ENCODE data around the gene LSMEM2. TPM values are rescaled to one million over a fixed set of nuclear protein-coding genes. Genes with fewer than 3 reads are reported as not detected.
"Not testable (repeated sequence)": the region's sequence is repeated elsewhere in the genome, so short reads cannot be mapped to it uniquely, and the experiment has no call there.

Gene LSMEM2
- total and polyA plus RNA-seq, 4 experiments from 2014 or later = 0.20 TPM; not detected in 3

DNA sequence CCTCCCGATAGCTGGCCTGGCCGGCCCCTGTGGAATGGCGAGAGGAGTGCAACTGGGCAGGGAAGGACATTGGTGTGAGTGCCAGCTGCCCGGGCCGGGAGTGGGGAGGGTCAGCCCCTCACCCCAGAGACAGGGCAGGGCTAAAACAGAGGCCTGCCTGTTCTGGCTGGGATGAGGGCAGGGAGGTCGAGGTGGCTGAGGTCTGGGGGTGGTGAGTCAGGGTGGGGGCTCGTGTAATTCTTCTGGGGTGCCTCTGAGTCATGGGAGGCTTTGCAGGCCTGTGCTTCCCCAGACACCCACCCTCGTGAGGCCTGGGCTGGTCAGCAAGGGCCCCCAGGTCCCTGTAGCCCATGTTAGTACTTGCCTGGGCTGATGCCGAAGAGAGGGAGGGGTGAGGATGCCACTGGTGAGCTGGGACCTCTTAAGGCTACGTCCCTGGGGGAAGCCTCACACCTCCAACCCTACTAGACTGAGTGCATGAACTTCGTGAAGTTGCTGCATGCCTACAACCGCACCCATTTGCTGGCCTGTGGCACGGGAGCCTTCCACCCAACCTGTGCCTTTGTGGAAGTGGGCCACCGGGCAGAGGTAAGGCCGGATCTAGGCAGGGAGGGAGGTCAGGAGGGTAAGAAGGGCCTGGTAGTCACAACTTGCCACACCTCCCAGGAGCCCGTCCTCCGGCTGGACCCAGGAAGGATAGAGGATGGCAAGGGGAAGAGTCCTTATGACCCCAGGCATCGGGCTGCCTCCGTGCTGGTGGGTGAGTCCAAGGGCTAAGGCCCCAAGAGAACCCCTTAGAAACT lies 8.3 kb upstream of the LSMEM2 start:
- H3K36me3 Mint-ChIP-seq = no peaks in the 10 kb centered on the region
- peak overlapping the region in 1 of 8 donors; percentile 7 for H3K4me3 Mint-ChIP-seq
- H3K27me3 ChIP-seq (ENCODE audit: insufficient read depth, low read length) = peaks cover 24% of the 10 kb centered on the region
- intact Hi-C loops (cut with micrococcal nuclease) = no loop called here
- H3K27ac Mint-ChIP-seq = peak overlapping the region in 2 of 7 donors; percentile 54 to 76
- DNase-seq = peak in 1 of 5 donors; percentile 38
- H3K36me3 ChIP-seq (ENCODE audit: insufficient read depth, low read length) = no peaks in the 10 kb centered on the region
- ChIA-PET CTCF (ENCODE audit: partially characterized antibody) (interaction anchor here (0.7 to 7.1 kb wide), 4 partner anchors 24 to 76 kb away, joined by 3 to 40 read pairs (median 23); no protein-coding TSS in a partner anchor), POLR2A (ENCODE audit: partially characterized antibody) (no interaction called here)
- H3K27me3 Mint-ChIP-seq = peaks cover 14 to 23% of the 10 kb centered on the region in 2 donors
- no peaks in the 10 kb centered on the region for H3K9me3 ChIP-seq (ENCODE audit: control insufficient read depth in 1 of 2, low read length in 2 of 2)
- no peak overlapping the region for H3K4me3 ChIP-seq (ENCODE audit: low read length in 2 of 2)
- no peaks in the 10 kb centered on the region for H3K9me3 Mint-ChIP-seq
- peaks cover 26% of the 10 kb centered on the region for H3K4me1 ChIP-seq (ENCODE audit: insufficient read depth, low read length)
- no peak overlapping the region for H3K27ac ChIP-seq (ENCODE audit: low read depth, low read length)
- peaks cover 12 to 32% (median 19%) of the 10 kb centered on the region in 4 donors for H3K4me1 Mint-ChIP-seq

DNA sequence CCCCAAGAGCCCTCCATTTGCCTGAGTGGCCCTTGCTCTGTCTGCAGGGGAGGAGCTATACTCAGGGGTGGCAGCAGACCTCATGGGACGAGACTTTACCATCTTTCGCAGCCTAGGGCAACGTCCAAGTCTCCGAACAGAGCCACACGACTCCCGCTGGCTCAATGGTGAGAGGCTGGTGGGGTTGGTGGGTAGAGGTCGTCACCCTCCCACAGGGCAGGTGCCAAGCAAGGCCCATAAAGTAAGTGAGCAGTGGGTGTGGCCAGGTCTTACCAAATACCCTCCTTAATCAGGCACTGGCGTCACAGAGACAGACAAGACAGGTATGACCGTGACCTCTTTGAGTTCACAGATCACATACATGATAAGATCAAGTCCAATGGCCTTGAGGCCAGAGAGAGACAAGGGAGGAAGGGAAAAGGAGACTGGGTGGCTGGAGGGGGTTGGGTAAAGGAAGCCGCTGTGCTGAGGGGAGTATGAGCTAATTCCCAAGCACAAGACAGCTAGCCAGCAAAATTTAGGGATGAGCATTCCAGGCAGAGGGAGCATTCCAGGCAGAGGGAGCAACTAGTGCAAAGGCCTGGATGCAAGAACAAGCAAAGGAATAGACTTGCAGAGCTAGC lies 7.5 kb upstream of the LSMEM2 start:
- DNase-seq = peak in 1 of 5 donors; percentile 32
- Histone ChIP-seq H3K4me3 (ENCODE audit: low read length in 2 of 2) (no peak overlapping the region), H3K27me3 (ENCODE audit: insufficient read depth, low read length) (peaks cover 28% of the 10 kb centered on the region), H3K27ac (ENCODE audit: low read depth, low read length) (no peak overlapping the region), H3K4me1 (ENCODE audit: insufficient read depth, low read length) (peaks cover 34% of the 10 kb centered on the region), H3K36me3 (ENCODE audit: insufficient read depth, low read length) (no peaks in the 10 kb centered on the region), H3K9me3 (ENCODE audit: control insufficient read depth in 1 of 2, low read length in 2 of 2) (no peaks in the 10 kb centered on the region)
- Mint-ChIP-seq H3K4me3 (peak overlapping the region in 1 of 8 donors; percentile 26), H3K36me3 (no peaks in the 10 kb centered on the region), H3K9me3 (no peaks in the 10 kb centered on the region), H3K27ac (peak overlapping the region in 2 of 7 donors; percentile 54 to 72), H3K4me1 (peaks cover 14 to 37% (median 25%) of the 10 kb centered on the region in 4 donors), H3K27me3 (peaks cover 19 to 28% of the 10 kb centered on the region in 2 donors)
- intact Hi-C loops (cut with micrococcal nuclease) = no loop called here
- ChIA-PET POLR2A (ENCODE audit: partially characterized antibody) (interaction anchor here (1.3 to 1.8 kb wide), 2 partner anchors 11 to 25 kb away, joined by 4 to 10 read pairs; no protein-coding TSS in a partner anchor), CTCF (ENCODE audit: partially characterized antibody) (interaction anchor here (0.7 to 7.1 kb wide), 7 partner anchors 11 to 77 kb away, joined by 3 to 40 read pairs (median 4); partner anchors contain the start of genes GNAI2 and HYAL2)

DNA sequence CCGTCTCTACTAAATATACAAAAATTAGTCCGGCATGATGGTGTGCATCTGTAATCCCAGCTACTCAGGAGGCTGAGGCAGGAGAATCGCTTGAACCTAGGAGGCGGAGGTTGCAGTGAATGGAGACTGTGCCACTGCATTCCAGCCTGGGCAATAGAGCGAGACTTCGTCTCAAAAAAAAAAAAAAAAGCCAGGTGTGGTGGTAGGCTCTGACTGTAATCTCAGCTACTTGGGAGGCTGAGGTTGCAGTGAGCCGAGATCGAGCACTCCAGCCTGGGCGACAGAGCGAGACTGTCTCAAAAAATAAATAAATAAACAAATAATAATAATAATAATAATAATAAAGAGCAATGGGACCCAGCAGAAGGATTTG lies 6.4 kb upstream of the LSMEM2 start:
- H3K27me3 Mint-ChIP-seq = peaks cover 19 to 28% of the 10 kb centered on the region in 2 donors
- H3K4me1 Mint-ChIP-seq = peaks cover 14 to 37% (median 25%) of the 10 kb centered on the region in 4 donors
- H3K36me3 Mint-ChIP-seq = not testable (repeated sequence)

DNA sequence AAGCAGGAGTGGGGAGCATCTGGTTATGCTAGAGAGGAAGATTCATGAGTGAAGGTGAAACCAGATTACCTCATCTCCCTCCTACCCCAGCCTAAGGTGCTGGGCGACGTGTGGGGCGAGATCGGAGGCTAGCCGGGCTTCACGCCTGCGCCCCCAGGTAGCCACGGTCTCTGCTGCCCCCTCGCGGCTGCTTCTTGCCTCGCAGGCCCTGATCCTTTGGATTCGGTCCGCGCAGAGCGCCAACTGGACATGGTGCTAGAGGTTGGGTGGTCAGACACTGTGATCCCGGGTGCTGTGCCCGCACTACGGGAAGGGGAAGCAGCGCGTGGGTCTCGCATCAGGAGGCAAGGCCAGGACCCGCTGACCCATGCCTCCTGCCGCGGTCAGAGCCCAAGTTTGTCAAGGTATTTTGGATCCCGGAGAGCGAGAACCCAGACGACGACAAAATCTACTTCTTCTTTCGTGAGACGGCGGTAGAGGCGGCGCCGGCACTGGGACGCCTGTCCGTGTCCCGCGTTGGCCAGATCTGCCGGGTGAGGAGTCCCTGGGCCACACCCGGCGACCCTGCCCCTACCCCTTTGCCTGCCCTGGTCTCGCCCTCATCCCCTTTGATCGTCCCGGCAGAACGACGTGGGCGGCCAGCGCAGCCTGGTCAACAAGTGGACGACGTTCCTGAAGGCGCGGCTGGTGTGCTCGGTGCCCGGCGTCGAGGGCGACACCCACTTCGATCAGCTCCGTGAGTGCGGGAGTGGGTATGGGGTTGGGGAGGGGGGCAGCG lies 5.8 kb upstream of the LSMEM2 start:
- intact Hi-C loops (cut with micrococcal nuclease) = loop anchor here (1.0 kb wide), 4 partner anchors 27 to 152 kb away; no protein-coding TSS in a partner anchor
- H3K4me3 Mint-ChIP-seq = peak overlapping the region; percentile 35 to 81 (median 74)
- no peaks in the 10 kb centered on the region for H3K36me3 Mint-ChIP-seq
- H3K9me3 Mint-ChIP-seq = no peaks in the 10 kb centered on the region
- peaks cover 35% of the 10 kb centered on the region for H3K4me1 ChIP-seq (ENCODE audit: insufficient read depth, low read length)
- peak; percentile 73 to 83 (median 79) for DNase-seq
- peaks cover 35% of the 10 kb centered on the region for H3K27me3 ChIP-seq (ENCODE audit: insufficient read depth, low read length)
- no peak overlapping the region for H3K27ac ChIP-seq (ENCODE audit: low read depth, low read length)
- H3K4me1 Mint-ChIP-seq = peaks cover 14 to 37% (median 25%) of the 10 kb centered on the region in 4 donors
- H3K9me3 ChIP-seq (ENCODE audit: control insufficient read depth in 1 of 2, low read length in 2 of 2) = no peaks in the 10 kb centered on the region
- H3K27ac Mint-ChIP-seq = peak overlapping the region in 3 of 7 donors; percentile 9 to 88 (median 53)
- no peaks in the 10 kb centered on the region for H3K36me3 ChIP-seq (ENCODE audit: insufficient read depth, low read length)
- no peak overlapping the region for H3K4me3 ChIP-seq (ENCODE audit: low read length in 2 of 2)
- CTCF ChIA-PET (ENCODE audit: partially characterized antibody) = interaction anchor here (1.5 to 7.1 kb wide), 5 partner anchors 23 to 79 kb away, joined by 3 to 40 read pairs (median 5); partner anchors contain the start of gene GNAI2
- H3K27me3 Mint-ChIP-seq = peaks cover 23 to 31% of the 10 kb centered on the region in 2 donors
- POLR2A ChIA-PET (ENCODE audit: partially characterized antibody) = interaction anchor here (0.5 to 1.8 kb wide), 5 partner anchors 13 to 165 kb away, joined by 3 to 10 read pairs (median 4); no protein-coding TSS in a partner anchor

More for the DNA sequence above, 6.4 kb upstream of the LSMEM2 start:
- Mint-ChIP-seq H3K4me3 (peak overlapping the region in 2 of 8 donors; percentile 79 to 81), H3K27ac (peak overlapping the region in 1 of 7 donors; percentile 88)
- H3K27ac ChIP-seq (ENCODE audit: low read depth, low read length); intact Hi-C loops (cut with micrococcal nuclease); H3K36me3 ChIP-seq (ENCODE audit: insufficient read depth, low read length); H3K9me3 Mint-ChIP-seq; DNase-seq; H3K4me3 ChIP-seq (ENCODE audit: low read length in 2 of 2); H3K9me3 ChIP-seq (ENCODE audit: control insufficient read depth in 1 of 2, low read length in 2 of 2): not testable (repeated sequence)
- peaks cover 35% of the 10 kb centered on the region for H3K4me1 ChIP-seq (ENCODE audit: insufficient read depth, low read length)
- ChIA-PET POLR2A (ENCODE audit: partially characterized antibody) (interaction anchor here (0.8 to 1.8 kb wide), 3 partner anchors 12 to 65 kb away, joined by 3 to 10 read pairs (median 4); no protein-coding TSS in a partner anchor), CTCF (ENCODE audit: partially characterized antibody) (interaction anchor here (0.8 to 7.1 kb wide), 7 partner anchors 22 to 81 kb away, joined by 3 to 40 read pairs (median 3); partner anchors contain the start of genes GNAI2, GNAT1 and HYAL2)
- H3K27me3 ChIP-seq (ENCODE audit: insufficient read depth, low read length) = peaks cover 35% of the 10 kb centered on the region

DNA sequence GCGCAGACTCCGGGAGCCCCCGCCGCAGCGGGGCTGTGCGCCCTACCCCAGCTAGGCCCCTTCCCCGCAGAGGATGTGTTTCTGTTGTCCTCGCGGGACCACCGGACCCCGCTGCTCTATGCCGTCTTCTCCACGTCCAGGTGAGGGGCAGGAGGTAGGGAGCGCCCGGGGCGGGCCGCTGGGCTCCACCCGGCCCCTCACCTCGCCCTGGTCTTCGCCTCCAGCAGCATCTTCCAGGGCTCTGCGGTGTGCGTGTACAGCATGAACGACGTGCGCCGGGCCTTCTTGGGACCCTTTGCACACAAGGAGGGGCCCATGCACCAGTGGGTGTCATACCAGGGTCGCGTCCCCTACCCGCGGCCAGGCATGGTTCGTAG lies 5.2 kb upstream of the LSMEM2 start:
- Mint-ChIP-seq H3K4me1 (peaks cover 14 to 37% (median 25%) of the 10 kb centered on the region in 4 donors), H3K9me3 (no peaks in the 10 kb centered on the region), H3K4me3 (peak overlapping the region in 1 of 8 donors; percentile 79), H3K27me3 (peaks cover 23 to 31% of the 10 kb centered on the region in 2 donors), H3K27ac (peak overlapping the region in 1 of 7 donors; percentile 73), H3K36me3 (no peaks in the 10 kb centered on the region)
- Histone ChIP-seq H3K27ac (ENCODE audit: low read depth, low read length) (no peak overlapping the region), H3K36me3 (ENCODE audit: insufficient read depth, low read length) (no peaks in the 10 kb centered on the region), H3K27me3 (ENCODE audit: insufficient read depth, low read length) (peaks cover 35% of the 10 kb centered on the region), H3K4me1 (ENCODE audit: insufficient read depth, low read length) (peaks cover 35% of the 10 kb centered on the region), H3K9me3 (ENCODE audit: control insufficient read depth in 1 of 2, low read length in 2 of 2) (no peaks in the 10 kb centered on the region), H3K4me3 (ENCODE audit: low read length in 2 of 2) (no peak overlapping the region)
- ChIA-PET POLR2A (ENCODE audit: partially characterized antibody) (interaction anchor here (0.7 kb wide), 1 partner anchor 47 kb away, joined by 3 read pairs; no protein-coding TSS in a partner anchor), CTCF (ENCODE audit: partially characterized antibody) (interaction anchor here (1.5 to 7.1 kb wide), 3 partner anchors 44 to 79 kb away, joined by 3 to 40 read pairs (median 36); no protein-coding TSS in a partner anchor)
- peak in 1 of 5 donors; percentile 33 for DNase-seq
- intact Hi-C loops (cut with micrococcal nuclease) = loop anchor here (1.0 kb wide), 5 partner anchors 27 to 152 kb away; no protein-coding TSS in a partner anchor

DNA sequence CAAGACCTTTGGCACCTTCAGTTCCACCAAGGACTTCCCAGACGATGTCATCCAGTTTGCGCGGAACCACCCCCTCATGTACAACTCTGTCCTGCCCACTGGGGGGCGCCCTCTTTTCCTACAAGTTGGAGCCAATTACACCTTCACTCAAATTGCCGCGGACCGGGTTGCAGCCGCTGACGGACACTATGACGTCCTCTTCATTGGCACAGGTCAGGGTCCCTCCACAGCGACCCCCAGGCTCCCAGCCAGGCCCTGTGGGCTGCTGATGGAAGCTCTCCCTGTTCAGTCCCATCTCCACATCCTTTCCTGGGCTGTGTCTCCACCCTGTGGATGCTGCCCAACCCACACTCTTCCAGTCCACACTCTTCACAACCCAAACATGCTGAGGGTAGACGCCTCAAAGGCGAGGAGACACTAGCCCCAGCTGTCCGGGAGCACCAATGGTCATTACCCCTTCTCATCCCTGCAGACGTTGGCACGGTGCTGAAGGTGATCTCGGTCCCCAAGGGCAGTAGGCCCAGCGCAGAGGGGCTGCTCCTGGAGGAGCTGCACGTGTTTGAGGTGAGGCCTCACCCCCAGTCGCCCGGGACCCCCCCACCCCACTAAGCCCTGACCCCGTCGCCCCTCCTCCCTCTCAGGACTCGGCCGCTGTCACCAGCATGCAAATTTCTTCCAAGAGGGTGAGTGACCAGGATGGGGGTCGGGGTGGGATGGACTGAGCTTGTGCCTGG lies 4.3 kb upstream of the LSMEM2 start:
- Mint-ChIP-seq H3K9me3 (no peaks in the 10 kb centered on the region), H3K4me3 (peak overlapping the region in 7 of 8 donors; percentile 22 to 80 (median 44)), H3K36me3 (no peaks in the 10 kb centered on the region), H3K27me3 (peaks cover 23 to 32% of the 10 kb centered on the region in 2 donors), H3K27ac (peak overlapping the region in 5 of 7 donors; percentile 1 to 94 (median 73)), H3K4me1 (peaks cover 14 to 37% (median 25%) of the 10 kb centered on the region in 4 donors)
- DNase-seq = peak; percentile 65 to 77 (median 73)
- H3K36me3 ChIP-seq (ENCODE audit: insufficient read depth, low read length) = no peaks in the 10 kb centered on the region
- H3K4me3 ChIP-seq (ENCODE audit: low read length in 2 of 2) = no peak overlapping the region
- peaks cover 35% of the 10 kb centered on the region for H3K27me3 ChIP-seq (ENCODE audit: insufficient read depth, low read length)
- H3K4me1 ChIP-seq (ENCODE audit: insufficient read depth, low read length) = peaks cover 35% of the 10 kb centered on the region
- intact Hi-C loops (cut with micrococcal nuclease) = loop anchor here (1.0 kb wide), 1 partner anchor 50 kb away; no protein-coding TSS in a partner anchor
- POLR2A ChIA-PET (ENCODE audit: partially characterized antibody) = interaction anchor here (0.7 to 1.1 kb wide), 3 partner anchors 39 to 63 kb away, joined by 3 read pairs; partner anchors contain the start of gene GNAI2
- H3K9me3 ChIP-seq (ENCODE audit: control insufficient read depth in 1 of 2, low read length in 2 of 2) = no peaks in the 10 kb centered on the region
- CTCF ChIA-PET (ENCODE audit: partially characterized antibody) = interaction anchor here (1.0 to 7.1 kb wide), 8 partner anchors 15 to 268 kb away, joined by 3 to 36 read pairs (median 5); partner anchors contain the start of genes HYAL2 and TUSC2
- no peak overlapping the region for H3K27ac ChIP-seq (ENCODE audit: low read depth, low read length)
